NCI-H2029 (cell line): ENCODE data around the gene USP37.
A peak's percentile ranks its signal among the peaks of the same experiment; 100 is the strongest.

Source experiments
- DNase-seq: peaks from one replicate; lab custom pipeline; 2025; lab: John Stamatoyannopoulos, UW

The USP37 gene

DNA sequence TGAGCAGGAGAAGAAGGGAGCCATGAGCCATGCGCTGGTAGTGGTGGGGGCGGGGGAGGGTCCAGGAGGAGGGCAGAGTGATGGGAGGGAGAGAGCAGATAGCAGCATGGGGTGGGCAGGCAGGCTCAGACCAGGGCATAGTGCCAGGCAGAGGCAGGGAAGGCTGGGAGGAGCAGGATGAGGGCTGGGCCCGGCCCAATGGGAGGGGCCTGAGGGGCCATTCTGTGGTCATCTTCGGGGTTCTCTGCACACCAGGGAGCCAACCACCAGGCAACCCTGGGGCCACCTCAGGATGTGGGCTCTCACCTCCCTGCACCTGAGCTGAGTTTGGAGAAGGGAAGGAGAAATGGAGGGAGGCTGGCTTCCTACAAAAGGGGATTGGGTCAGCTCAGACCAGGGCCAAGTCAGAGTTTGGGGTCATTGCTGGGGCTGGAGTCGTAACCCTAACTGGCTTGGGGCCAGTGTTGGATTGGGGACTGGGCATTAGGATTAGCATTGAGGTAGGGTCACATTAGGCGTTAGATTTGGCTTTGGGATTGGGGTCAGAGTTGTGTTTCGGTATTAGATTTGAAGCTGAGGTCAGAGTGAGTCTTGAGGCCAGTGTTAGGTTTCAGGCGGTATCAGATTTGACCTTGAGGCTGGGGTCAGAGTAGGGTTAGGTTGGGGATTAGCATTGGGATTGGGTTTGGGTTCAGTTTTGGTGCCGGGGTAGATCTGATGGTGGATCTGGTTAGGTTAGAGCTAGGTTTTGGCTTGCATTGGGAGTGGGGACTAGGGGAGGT, 138.0 kb downstream of the USP37 start:
- DNase-seq: no peak

DNA sequence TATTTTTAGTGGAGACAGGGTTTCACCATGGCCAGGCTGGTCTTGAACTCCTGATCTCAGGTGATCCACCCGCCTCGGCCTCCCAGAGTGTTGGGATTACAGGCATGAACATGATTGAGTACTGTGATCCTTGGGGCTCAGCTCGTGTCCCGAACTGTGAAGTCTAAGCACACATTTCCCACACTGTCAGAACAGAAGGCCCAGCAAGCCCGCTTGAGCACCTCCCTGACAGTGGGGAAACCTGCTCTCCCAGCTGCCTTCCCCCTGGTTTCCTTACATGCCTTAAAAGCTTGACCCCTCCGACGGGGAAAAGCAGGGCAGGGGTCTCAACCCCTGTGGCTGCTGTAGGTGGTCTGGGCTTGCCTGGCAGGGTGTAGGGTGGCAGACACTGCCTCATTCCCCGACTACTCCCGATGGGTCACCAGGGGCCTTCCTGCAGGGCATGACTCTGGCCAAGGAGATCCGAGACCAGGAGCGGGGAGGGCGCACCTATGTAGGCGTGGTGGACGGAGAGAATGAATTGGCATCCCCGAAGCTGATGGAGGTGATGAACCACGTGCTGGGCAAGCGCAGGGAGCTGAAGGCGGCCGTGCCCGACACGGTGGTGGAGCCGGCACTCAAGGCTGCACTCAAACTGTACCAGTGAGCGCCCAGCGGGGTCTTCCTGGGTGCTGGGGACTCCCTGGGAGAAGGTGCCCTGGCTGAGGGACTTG, 139.1 kb downstream of the USP37 start:
- no peak for DNase-seq

DNA sequence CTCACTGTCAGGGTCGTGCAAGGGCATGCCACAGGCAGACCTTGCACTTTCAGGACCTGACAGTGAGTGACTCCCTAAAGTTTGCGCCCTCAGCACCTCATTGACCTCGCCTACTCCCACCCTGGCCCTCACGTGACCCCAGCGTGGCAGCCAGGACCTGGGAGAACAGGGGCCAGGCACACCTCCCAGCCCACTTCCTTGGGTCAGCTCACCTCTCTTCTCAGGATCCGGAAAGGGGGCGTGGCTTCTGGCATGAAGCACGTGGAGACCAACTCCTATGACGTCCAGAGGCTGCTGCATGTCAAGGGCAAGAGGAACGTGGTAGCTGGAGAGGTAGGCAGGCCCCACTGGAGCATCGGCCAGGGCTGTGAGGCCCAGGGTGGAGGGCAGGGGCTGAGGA, 140.4 kb downstream of the USP37 start:
- no peak for DNase-seq

DNA sequence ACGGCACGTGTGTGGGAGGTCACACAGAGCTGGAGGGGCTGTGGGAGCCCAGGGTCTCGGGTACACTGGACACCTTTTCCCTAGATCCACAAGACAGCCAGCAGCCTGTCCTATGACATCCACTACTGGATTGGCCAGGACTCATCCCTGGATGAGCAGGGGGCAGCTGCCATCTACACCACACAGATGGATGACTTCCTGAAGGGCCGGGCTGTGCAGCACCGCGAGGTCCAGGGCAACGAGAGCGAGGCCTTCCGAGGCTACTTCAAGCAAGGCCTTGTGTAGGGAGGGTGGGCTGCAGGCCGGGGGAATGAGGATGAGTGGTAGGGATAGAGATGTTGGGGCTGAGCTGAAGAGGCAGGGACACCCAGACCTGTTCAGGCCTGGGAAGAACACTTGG, 142.6 kb downstream of the USP37 start:
- no peak for DNase-seq

DNA sequence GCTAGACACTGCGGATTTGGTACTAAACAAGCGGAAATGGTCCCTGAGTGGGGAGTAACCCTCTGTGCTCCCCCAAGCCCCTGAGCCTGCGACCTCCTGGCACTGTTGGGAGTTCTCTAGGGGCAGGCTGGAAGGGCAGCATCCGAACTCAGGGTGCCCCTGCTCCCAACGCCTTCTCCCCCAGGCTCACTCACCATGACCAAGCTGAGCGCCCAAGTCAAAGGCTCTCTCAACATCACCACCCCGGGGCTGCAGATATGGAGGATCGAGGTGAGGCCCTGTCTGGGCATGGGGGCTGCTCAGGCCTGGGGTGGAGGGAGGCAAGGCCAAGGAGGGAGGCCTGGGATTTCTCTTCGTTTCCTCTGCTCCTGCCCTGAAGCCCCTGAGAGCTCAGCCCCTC, 144.6 kb downstream of the USP37 start:
- no peak for DNase-seq

DNA sequence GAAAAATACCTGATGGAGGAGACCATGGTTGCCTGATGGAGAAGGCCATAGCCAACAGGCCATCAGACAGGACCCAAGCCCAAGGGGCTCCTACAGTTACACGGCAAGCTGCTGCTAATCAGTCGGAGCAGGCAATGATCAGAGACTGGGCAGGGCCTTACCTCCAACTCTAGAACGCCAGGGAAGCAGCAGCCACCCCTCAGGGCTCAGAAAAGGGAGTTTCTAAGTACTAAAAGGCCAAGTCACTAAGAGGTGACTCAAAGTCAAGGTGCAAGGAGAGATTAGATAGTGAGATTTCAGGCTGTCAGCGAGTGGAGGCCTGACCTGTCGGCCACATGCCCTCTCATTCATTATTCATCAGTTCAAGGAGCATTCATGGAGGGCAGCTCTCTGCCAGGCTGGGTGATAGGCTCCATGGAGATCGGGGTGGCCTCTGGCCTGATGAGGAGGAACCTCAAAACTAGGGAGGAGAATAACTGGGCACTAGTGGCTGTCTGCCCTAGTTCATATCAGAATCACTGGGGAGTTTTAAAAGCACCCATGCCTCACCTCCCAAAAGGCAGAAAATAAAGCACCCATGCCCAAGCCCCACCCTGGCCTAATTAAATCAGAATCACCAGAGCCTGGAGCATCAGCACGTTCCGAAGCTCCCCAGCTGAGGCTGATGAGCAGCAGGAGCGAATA, 145.6 kb downstream of the USP37 start:
- DNase-seq: no peak

DNA sequence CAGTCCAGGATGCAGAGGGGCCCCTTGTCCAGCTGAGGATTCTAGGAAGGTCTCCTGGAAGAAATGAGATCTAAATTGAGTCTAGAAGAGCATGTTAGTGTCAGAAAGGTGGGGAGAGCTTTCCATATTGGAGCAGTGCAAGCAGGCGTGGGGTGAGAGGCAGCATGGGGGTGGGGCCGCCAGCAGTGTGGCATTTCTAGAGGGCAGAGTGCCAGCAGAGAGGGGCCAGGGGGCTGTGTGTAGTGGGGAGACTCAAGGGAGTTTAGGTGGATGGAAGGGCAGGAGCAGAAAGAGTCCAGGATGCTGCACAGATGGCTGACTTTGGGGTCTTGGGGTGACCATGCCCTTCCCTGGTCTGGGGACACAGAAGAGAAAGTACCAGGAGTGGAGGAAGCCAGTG, 147.1 kb downstream of the USP37 start:
- DNase-seq: no peak

DNA sequence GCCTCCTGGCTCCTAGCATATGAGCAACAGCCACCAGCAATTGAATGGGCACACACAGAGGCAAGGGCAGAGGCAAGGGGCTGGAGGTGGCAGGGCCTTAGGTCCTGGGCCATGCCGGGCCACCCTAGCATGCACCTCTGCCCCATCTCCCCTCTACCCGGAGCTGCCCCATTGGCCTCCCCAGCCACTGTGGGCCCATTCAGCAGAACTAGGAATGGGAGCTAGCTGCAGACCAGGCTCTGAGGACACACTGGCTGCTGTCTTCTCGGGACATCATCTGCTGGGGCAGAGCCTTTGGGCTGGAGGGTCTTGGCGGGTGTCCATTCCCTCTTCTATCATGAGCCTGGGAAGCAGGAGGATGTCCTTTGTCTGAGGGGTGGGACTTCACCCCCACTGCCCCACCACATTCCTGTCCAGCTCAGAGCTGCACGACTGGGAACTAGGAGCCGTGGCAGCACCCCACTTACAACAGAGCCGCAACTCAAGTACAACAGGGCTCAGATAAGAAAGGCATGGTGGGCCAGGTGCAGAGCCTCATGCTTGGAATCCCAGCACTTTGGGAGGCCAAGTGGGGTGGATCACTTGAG, 148.4 kb downstream of the USP37 start:
- DNase-seq: no peak

DNA sequence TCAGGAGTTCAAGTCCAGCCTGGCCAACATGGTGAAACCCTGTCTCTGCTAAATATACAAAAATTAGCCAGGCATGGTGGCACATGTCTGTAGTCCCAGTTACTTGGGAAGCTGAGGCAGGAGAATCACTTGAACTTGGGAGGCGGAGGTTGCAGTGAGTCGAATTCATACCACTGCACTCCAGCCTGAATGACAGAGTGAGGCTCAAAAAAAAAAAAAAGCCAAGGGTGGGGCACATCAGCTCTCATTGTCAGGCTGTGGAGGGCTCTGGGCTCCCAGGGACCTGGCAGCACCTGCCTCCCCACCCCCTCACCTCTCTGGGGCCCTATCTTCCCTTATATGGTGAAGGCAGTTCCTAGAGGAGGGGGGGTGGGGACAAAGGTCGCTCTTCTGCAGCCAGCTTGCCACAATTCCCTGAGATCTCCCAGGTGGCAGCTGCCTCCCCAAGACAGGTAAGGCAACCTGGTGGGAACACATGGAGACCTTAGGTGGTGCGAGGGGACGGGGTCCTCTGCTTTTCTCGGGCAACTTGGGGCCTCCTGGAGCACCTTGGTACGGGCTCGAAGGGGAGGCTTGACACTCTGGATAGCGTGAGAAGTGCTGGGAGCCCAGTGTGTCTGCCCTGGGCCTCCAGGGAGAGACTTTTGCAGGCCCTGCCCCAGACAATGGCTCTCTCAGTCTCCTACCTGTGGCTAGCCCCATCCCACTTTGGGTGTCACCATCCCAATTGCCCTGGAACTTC, 149.3 kb downstream of the USP37 start, which contains the start of gene VIL1:
VIL1 (plus strand) TSS at position 407 of the 742 bp plus-strand sequence. CDS start 4,656 bp downstream, outside the sequence.
- no peak for DNase-seq

DNA sequence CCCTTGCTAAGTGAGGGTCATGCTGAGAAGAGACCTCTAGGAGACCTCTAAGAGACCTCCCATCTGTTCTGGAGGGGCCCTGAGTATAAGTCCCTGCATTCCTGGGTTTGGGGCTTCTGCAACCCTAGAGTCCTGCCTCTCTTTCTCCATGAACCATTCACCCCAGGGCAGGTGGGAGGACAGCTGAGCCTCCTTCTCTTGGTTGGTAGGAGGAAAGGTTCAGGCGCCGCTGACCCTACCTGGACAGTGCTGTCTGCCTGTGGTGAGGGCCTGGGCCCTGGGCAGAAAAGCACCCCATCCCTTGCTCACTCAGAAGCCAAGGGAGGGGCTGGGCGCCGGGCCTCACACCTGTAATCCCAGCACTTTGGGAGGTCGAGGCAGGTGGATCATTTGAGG, 149.8 kb downstream of the USP37 start:
- DNase-seq: no peak

DNA sequence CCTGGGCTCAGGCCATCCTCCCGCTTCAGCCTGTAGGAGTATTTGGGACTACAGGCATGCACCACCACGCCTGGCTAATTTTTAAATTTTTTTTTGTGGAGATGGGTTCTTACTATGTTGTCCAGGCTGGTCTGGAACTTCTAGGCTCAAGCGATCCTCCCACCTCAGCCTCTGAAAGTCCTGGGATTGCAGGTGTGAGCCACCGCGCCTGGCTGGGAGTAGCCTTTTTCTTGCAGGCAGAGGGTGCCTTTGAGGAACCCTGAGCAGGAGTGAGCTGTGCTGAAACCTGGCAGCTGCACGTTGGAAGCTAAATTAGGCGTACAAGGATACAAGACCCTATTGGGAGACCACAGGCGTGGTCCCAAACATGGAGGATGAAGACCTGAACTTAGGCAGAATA, 160.4 kb downstream of the USP37 start:
- DNase-seq: no peak

DNA sequence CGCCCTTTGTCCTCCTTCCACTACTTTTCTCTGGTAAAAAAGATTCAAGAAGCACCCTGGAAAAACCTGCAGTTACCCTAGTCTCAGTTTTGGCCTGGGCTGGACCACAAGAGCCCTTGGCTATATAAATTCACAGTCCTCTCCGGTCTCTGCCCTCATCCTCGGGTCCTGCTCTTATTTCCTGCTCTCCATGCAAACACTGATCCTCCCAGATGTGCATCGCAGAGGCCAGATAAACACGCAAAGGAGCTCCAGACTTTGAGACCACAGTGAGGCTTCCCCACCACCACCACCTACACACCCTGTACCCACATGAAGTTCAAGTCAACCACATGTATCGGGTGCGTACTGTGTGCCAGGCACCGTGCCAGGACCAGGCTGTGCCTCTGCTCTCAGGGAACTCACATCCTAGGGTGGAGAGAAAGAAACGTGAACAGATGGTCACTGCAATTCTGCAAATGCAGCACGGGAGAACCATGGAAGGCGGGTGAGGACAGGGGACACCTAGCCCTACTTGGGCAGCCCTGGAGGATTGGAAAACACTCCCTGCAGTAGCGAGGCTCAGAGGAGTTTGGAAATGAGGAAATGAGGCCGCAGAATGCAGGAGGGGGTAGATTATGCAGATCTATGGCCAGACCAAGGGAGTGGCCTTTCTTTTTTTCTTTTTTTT, 161.1 kb downstream of the USP37 start:
- peak; percentile 34 for DNase-seq

DNA sequence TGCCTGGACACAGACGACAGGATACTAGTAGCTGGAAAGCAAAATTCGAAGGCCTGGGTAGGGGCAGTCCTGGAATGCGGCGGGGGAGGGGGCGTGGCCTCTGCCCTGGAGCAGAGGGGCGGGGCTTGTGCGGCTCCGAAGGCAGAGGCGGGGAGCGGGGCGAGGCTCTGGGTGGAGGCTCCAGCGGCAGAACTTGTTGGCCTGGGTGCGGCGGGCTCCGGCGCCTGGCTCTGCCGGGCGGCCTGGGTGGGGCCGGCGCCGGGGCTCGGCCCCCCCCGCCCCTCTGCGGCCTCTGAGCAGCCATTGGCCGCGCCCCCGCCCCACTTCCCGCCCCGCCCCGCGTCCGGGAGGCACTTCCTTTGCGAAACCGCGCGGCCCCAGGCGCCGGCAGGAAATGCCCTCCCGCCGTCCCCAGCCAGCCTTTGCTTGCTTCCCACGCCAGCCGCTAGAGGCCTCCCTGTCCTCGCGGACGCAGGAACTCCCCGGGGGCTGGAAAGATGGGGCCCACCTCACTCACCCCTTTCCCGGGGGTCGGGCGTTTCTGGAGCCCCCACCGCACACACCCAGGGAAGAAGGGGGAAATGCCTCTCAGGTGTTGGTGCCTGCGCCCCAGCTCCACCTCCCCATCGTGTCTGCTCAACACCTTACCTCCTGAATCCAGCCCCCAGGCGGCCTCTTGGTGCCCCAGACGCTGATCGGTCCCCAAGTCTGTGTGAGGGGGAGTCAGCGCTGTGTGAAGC, 161.8 kb downstream of the USP37 start:
- DNase-seq: peak; percentile 86

DNA sequence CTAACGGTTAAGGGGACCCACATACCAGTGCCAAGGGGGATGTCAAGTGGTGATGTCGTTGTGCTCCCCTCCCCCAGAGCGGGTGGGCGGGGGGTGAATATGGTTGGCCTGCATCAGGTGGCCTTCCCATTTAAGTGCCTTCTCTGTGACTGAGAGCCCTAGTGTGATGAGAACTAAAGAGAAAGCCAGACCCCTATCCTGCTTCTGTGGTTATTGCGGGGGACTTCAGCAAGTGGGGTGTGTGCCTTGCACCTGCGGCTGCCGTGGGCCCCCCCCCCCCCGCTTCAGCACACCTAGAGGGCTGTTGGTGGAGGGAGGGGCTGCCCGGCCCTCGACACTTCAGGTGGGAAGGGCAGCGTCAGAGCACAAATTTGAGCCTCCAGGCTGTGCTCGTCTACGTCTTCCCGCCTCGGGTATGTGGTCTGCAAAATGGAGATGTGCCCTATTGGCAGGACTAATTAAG, 162.4 kb downstream of the USP37 start:
- no peak for DNase-seq

DNA sequence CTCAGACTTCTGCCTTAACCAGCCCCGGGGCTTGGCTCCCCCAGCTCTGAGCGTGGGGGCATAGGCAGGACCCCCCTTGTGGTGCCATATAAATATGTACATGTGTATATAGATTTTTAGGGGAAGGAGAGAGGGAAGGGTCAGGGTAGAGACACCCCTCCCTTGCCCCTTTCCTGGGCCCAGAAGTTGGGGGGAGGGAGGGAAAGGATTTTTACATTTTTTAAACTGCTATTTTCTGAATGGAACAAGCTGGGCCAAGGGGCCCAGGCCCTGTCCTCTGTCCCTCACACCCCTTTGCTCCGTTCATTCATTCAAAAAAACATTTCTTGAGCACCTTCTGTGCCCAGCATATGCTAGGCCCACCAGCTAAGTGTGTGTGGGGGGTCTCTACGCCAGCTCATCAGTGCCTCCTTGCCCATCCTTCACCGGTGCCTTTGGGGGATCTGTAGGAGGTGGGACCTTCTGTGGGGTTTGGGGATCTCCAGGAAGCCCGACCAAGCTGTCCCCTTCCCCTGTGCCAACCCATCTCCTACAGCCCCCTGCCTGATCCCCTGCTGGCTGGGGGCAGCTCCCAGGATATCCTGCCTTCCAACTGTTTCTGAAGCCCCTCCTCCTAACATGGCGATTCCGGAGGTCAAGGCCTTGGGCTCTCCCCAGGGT, 162.9 kb downstream of the USP37 start:
- DNase-seq: no peak

DNA sequence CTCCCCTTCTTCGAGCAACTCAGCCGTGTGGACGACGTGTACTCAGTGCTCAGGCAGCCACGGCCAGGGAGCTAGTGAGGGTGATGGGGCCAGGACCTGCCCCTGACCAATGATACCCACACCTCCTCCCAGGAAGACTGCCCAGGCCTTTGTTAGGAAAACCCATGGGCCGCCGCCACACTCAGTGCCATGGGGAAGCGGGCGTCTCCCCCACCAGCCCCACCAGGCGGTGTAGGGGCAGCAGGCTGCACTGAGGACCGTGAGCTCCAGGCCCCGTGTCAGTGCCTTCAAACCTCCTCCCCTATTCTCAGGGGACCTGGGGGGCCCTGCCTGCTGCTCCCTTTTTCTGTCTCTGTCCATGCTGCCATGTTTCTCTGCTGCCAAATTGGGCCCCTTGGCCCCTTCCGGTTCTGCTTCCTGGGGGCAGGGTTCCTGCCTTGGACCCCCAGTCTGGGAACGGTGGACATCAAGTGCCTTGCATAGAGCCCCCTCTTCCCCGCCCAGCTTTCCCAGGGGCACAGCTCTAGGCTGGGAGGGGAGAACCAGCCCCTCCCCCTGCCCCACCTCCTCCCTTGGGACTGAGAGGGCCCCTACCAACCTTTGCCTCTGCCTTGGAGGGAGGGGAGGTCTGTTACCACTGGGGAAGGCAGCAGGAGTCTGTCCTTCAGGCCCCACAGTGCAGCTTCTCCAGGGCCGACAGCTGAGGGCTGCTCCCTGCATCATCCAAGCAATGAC, 163.6 kb downstream of the USP37 start:
- DNase-seq: no peak

DNA sequence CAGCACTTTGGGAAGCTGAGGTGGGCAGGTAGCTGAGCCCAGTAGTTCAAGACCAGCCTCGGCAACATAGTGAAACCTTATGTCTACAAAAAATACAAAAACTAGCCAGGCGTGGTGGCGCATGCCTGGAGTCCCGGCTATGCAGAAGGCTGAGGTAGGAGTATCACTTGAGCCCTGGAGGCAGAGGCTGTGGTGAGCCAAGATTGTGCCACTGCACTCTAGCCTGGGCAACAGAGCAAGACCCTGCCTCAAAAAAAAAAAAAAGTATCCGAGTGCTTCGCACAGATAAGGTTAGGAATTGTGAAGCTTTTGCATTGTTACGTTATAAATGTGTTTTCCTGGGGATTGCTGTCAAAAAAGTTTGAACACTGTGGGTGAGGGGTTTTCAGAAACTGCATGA, 164.3 kb downstream of the USP37 start:
- no peak for DNase-seq

DNA sequence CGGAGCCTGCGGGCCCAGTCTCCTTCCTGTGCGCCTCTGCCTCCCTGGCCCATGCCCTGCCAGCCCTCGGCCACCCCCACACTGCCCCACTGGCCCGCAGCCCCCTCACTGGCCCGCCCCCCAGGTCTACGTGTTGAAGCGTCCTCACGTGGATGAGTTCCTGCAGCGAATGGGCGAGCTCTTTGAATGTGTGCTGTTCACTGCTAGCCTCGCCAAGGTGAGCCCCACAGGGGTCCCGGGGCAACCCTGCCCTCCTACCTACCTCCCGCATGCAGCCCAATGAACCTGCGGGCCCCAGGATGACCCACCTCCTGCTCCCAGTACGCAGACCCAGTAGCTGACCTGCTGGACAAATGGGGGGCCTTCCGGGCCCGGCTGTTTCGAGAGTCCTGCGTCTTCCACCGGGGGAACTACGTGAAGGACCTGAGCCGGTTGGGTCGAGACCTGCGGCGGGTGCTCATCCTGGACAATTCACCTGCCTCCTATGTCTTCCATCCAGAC, 165.2 kb downstream of the USP37 start:
- no peak for DNase-seq

DNA sequence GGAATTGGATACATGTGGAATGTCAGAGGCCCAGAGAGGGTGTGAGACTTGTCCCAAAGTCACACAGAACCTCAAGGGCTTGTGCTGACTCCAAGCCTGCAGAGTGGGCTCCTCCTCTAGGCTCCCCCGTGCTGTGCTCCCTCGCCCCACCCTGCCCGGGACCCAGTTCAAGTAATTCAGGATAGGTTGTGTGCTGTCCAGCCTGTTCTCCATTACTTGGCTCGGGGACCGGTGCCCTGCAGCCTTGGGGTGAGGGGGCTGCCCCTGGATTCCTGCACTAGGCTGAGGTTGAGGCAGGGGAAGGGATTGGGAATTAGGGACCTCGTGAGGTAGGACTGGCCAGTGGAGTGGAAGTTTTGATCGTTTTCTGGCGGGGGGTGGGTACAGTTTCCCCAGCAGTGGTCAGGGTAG, 165.7 kb downstream of the USP37 start:
- DNase-seq: no peak
